Right lobe of liver (tissue), 6 donors: ENCODE data around the gene ZNF432. TPM values are rescaled to one million over a fixed set of nuclear protein-coding genes. Genes with fewer than 3 reads are reported as not detected.

Experiments used
- ATAC-seq, 4 donors: fragments of 200-7000 bp; cut with Tn5 transposase; one replicate each; pipeline ENCODE4 v1.9.1; 2020; ENCODE audit warnings: mild to moderate bottlenecking in 4 of 4, moderate library complexity in 4 of 4
- DNase-seq, 3 donors: peaks; one replicate each; pipeline ENCODE4 v3.0.0-alpha.2; 2020
- H3K27ac ChIP-seq, 3 donors: fragments of 200-600 bp; one replicate each; pipeline ENCODE4 v1.8.0; 2022
- H3K27me3 ChIP-seq, 2 donors: fragments of 200-600 bp; one replicate each; pipeline ENCODE4 v1.8.0; 2022
- H3K36me3 ChIP-seq, 4 donors: fragments of 200-600 bp; sonication (generic) in 1 of 4; one replicate each; pipeline versions ENCODE4 v1.5.1 to v1.8.0; 2017 to 2022; ENCODE audit warnings: control low read depth in 1 of 4
- H3K4me1 ChIP-seq, 4 donors: fragments of 200-600 bp; sonication (generic) in 1 of 4; one replicate each; pipeline versions ENCODE4 v1.5.1 to v1.8.0; 2017 to 2022; ENCODE audit warnings: control low read depth in 1 of 4
- H3K4me3 ChIP-seq, 3 donors: fragments of 200-600 bp; one replicate each; pipeline ENCODE4 v1.8.0; 2022
- H3K9me3 ChIP-seq, 4 donors: fragments of 200-600 bp; sonication (generic) in 1 of 4; one replicate each; pipeline versions ENCODE4 v1.5.1 to v1.8.0; 2017 to 2022; ENCODE audit warnings: control low read depth in 1 of 4
- CTCF ChIP-seq, 4 donors: fragments of 200-600 bp in 3 of 4; fragments of 450-650 bp in 1 of 4; IDR thresholded peaks; one replicate each; pipeline versions ENCODE4 v1.5.1 to v1.8.0; 2016 to 2022; ENCODE audit warnings: antibody characterized with exemption in 4 of 4, mild to moderate bottlenecking in 2 of 4
- POLR2A ChIP-seq: fragments of 450-650 bp; IDR thresholded peaks from one replicate; pipeline ENCODE4 v1.6.1; 2017; ENCODE audit warnings: antibody characterized with exemption, mild to moderate bottlenecking
- WGBS: methylation state at CpG from one replicate; pipeline ENCODE4 v1.1.6; 2018; ENCODE audit warnings: low coverage, low lambda C conversion rate; ENCODE audit not compliant: insufficient coverage; ENCODE audit errors: missing lambda C conversion rate; 5-methylcytosine and 5-hydroxymethylcytosine counted together
- intact Hi-C, 2 donors: fragments of 100-400 bp; cut with DNase I; formaldehyde crosslinking; loops; one replicate each; pipeline versions ENCODE4 v1.11.2 to v1.14.1; 2022
- total RNA-seq, 6 experiments: library from RNA; depleted of rRNA in 2 of 6; stranded (reverse); fragments of >200 nt in 2 of 6; fragmentation: NEBNext Ultra II Directional in 3 of 6; extraction: Animal tissue kit (Norgen Biotek cat#: 25700) in 3 of 6; gene quantifications; one replicate each; pipeline versions ENCODE4 v1.1.0 to v1.2.4, GENCODE V29; 2016 to 2023
- donor health status: DM: no; HTN: yes; CAD: no.
- donor health status: DM: no; HTN: no; CAD: no.
- donor health status: DM: no; HTN: no; CAD: no.
- donor health status: DM: no; HTN: yes; CAD: no.
- donor health status: DM: no; HTN: yes; CAD: no.

ZNF432 gene
- total RNA-seq, 6 experiments from 2014 or later: 0.86 to 3.9 (median 3.3) TPM

GRCh38 chr19:52022193-52022592, 26.4 kb downstream of the ZNF432 start:
- ATAC-seq (no peak), DNase-seq (no peak)
- Histone ChIP-seq H3K4me3 (no peak overlapping the region), H3K36me3 (peaks cover 0 to 56% (median 23%) of the 10 kb centered on the region in 4 donors), H3K27ac (no peak overlapping the region), H3K9me3 (peaks cover 0 to 37% (median 11%) of the 10 kb centered on the region in 4 donors), H3K4me1 (no peaks in the 10 kb centered on the region), H3K27me3 (no peaks in the 10 kb centered on the region)
- 96% methylated on average over 12 of the region's 15 CpGs for WGBS
- TF ChIP-seq POLR2A (no peak), CTCF (IDR thresholded peaks at IDR 0.05) (no peak)
- intact Hi-C loops: no loop called here

DNA sequence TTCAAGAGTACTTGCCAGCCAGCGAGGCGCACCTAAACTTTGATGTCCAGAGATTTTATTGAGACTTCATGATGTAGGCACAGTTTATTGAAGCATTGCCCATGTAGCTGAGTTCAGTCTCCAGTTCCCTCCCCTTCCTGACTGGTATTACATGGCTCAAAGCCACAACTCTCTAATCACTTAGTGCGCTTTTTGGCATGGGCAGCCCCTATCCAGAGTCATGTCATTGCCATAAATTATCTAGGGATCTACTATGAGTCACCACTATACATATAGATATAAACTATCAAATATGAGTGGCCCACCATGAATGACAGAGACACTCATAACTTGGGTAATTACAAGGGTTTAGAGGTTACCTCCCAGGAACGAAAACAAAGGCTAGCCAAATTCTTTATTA, 28.1 kb downstream of the ZNF432 start:
- ATAC-seq (no peak), DNase-seq (no peak)
- Histone ChIP-seq H3K4me1 (no peaks in the 10 kb centered on the region), H3K4me3 (no peak overlapping the region), H3K36me3 (peaks cover 0 to 65% (median 33%) of the 10 kb centered on the region in 4 donors), H3K27me3 (no peaks in the 10 kb centered on the region), H3K9me3 (peaks cover 0 to 47% (median 21%) of the 10 kb centered on the region in 4 donors), H3K27ac (no peak overlapping the region)
- intact Hi-C loops: no loop called here
- TF ChIP-seq CTCF (IDR thresholded peaks at IDR 0.05): no peak
- TF ChIP-seq POLR2A: no peak
- WGBS: 93% methylated on average over 3 of the region's 4 CpGs

- H3K36me3 ChIP-seq: peaks cover 0 to 3% (median 0%) of the 10 kb centered on the region in 4 donors
- H3K4me3 ChIP-seq: no peak overlapping the region
- ATAC-seq (no peak), DNase-seq (no peak)
- H3K4me1 ChIP-seq: peaks cover 0 to 3% (median under 1%) of the 10 kb centered on the region in 4 donors
- no peaks in the 10 kb centered on the region for H3K27me3 ChIP-seq
- H3K27ac ChIP-seq: no peak overlapping the region
- TF ChIP-seq POLR2A: no peak
- TF ChIP-seq CTCF (IDR thresholded peaks at IDR 0.05): no peak
- WGBS: 60% methylated on average over 1 of the region's 1 CpG
- intact Hi-C loops: no loop called here
- peaks cover 0 to 10% (median under 1%) of the 10 kb centered on the region in 4 donors for H3K9me3 ChIP-seq
These were observed 38.0 kb downstream of the ZNF432 start for GRCh38 chr19:52010674-52011073.

DNA sequence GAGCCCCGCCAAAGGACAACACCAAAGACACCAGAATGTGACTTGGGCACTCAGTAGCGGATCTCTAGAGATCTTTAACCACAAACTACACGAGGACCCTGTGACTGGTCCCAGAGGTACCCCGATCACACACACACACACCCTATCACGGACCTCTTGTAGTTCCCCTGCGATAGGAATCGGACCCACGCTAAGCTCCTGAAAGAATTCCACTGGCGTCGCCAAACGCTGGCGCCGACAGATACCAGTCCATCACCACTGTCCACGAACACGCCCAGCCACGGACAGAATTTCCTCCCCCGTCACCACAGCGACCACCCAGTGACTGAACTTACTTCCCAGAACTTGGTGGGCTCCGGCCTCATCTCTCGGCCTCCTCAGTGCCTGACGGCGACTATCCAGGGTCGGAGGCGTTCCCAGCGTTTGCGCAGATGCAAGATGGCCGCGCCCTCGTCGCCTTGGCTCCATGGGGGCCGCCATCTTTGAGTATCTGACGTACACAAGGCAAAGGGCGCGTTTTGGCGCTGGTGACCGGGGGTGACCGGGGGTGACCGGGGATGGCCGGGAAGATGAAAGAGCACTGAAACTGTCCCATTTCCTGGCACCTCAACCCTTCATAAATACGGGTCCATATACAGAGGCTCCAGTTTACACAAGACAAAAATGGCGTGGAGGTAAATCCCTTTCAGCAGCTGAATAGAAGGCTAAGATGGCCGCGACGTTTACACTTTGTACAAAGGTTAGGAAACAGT, 40.7 kb downstream of the ZNF432 start, which contains the start of gene ZNF615:
Gene ZNF615, minus strand, starts transcription at position 406 of the 752 bp plus-strand sequence. CDS start 4,500 bp downstream, outside the sequence.
- WGBS: under 1% methylated on average over 18 of the region's 44 CpGs
- Histone ChIP-seq H3K9me3 (peaks cover 0 to 19% (median 0%) of the 10 kb centered on the region in 4 donors), H3K36me3 (peaks cover 0 to 9% (median 3%) of the 10 kb centered on the region in 4 donors), H3K4me3 (peak within 1 kb of the TSS; percentile 68 to 79 (median 75)), H3K27ac (peak within 1 kb of the TSS; percentile 27 to 73 (median 33)), H3K27me3 (no peaks in the 10 kb centered on the region), H3K4me1 (peaks cover 0 to 3% (median under 1%) of the 10 kb centered on the region in 4 donors)
- ATAC-seq (peak; percentile 99 to 100 (median 100)), DNase-seq (peak; percentile 91 to 93 (median 93))
- intact Hi-C loops: no loop called here
- TF ChIP-seq CTCF (IDR thresholded peaks at IDR 0.05): no peak
- TF ChIP-seq POLR2A: peak; percentile 22
